Measurements from ENCODE around the gene TNFAIP8L1. TPM values are rescaled to one million over a fixed set of nuclear protein-coding genes. Genes with fewer than 3 reads are reported as not detected.
"Not testable (repeated sequence)": the region's sequence is repeated elsewhere in the genome, so short reads cannot be mapped to it uniquely, and the experiment has no call there.

The TNFAIP8L1 gene
- 1 to 10 TPM; 2.0 to 9.2 (median 5.3) TPM for polyA plus RNA-seq

DNA sequence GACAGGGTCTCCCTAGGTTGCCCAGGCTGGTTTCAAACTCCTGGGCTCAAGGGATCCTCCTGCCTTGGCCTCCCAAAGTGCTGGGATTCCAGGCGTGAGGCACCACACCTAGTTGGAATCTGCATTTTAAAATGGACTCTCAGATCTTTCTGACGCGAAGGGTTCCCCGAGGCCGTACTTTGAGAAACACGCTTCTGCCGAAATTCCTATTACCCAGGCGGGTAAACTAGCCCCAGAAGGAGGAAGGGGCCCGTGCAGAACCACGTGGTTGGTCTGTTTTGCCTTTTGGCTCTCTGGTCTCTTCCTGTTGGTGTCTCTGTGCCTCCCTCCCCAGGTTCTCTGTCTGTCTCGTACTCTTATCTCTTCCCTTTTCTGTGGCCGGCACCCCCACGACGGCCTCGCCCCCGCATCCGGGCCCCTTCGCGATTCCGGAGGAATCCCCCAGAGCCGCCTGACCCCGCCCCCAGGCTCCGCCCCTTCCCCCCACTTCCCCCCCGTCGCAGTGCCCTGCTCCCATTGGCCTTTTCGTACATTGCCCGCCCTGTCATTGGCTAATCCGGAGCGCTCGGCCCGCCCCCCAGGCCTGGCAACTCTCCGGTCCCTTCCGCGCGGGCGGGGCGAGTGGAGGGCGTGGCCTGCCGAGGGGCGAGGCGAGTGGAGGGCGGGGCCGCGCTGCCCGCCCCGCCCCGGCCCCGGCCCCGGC, at the start of gene TNFAIP8L1:
TSS of gene TNFAIP8L1 (plus strand) at position 689 of the 703 bp plus-strand sequence. CDS start 12,354 bp downstream, outside the sequence.
- 1 to 3% (median 2%) methylated on average over 41 to 49 of the region's 49 CpGs for WGBS, 3 donors
- no peak within 1 kb of the TSS for H3K27ac ChIP-seq (ENCODE audit: low read depth, low read length)

DNA sequence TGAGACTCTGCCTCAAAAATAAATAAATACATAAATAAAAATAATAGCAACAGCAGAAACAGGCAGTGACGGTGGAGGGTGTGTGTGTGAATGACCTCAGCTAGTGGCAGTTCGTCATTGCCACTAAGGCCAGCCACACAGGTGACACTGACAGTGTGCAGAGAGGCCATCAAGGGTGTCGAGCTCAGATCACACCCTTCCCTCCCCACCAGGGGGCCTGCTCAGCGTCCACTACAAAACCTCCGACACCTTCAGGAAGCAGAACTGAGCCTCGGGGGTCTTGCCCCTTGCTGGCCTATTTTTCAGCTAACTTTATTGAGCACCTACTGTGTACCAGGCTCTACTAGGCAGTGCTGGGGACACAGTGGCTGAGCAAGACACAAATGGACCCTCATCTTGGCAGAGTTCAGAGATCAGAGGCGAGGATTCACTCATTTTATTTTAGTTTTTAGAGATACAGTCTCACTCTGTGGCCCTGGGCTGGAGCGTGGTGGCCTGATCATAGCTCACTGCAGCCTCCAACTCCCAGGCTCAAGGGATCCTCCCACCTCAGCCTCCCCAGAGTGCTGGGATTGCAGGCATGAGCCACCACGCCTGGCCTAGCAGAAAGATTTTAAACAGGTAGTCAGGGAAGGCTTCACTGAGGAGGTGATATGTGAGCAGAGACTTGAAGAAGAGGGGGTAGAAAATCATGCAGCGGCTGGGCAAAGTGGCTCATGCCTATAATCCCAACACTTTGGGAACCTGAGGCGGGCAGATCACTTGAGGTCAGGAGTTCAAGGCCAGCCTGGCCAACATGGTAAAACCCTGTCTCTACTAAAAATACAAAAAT, 49.5 kb upstream of the TNFAIP8L1 start:
- 60 to 63% (median 61%) methylated on average over 11 of the region's 11 CpGs for WGBS, 3 donors
- H3K27ac ChIP-seq (ENCODE audit: low read depth, low read length) = no peak overlapping the region

DNA sequence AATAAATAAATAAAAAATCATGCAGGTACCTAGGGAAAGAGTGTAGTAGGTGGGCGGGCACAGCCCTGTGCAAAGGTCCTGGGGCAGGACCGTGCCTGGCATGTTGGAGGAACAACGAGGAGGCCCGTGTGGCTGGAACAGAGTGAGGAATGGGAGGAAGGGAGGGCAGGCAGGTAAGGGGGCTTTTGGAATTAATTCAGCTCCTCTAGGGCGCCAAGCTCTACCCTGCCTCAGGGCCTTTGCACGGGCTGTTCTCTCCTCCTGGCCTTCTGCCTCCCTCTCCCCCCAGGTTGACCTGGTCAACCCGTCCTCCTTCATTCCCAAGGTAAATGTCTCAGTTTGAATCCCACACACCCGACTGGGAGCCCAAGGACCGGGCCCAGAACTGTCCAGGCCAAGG, 48.8 kb upstream of the TNFAIP8L1 start:
- 75 to 92% (median 84%) methylated on average over 9 of the region's 9 CpGs for WGBS, 3 donors

GRCh38 chr19:4591320-4591719, 48.0 kb upstream of the TNFAIP8L1 start:
- 41 to 53% (median 48%) methylated on average over 6 of the region's 6 CpGs for WGBS, 3 donors
- no peak overlapping the region for H3K27ac ChIP-seq (ENCODE audit: low read depth, low read length)

More for the DNA sequence above, 48.8 kb upstream of the TNFAIP8L1 start:
- no peak overlapping the region for H3K27ac ChIP-seq (ENCODE audit: low read depth, low read length)

GRCh38 chr19:4592445-4592844, 46.9 kb upstream of the TNFAIP8L1 start:
- WGBS, 3 donors = 61 to 67% (median 63%) methylated on average over 5 of the region's 5 CpGs
- no peak overlapping the region for H3K27ac ChIP-seq (ENCODE audit: low read depth, low read length)

DNA sequence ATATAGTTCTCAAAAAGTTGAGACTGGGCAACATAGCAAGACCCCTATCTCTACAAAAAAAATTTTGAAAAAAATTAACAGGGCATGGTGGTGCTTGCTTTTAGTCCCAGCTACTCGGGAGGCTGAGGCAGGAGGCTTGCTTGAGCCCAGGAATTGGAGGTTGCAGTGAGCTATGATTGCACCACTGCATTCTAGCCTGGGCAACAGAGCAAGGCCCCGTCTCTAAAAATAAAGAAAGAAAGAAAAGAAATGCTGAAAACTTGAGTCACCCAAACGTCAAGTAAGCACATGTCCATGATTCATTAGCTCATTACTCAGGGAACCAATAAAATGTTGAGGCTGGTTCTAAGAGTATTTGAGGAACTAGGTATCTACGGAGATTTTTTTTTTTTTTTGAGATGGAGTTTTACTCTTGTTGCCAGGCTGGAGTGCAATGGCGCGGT, 45.9 kb upstream of the TNFAIP8L1 start:
- no peak overlapping the region for H3K27ac ChIP-seq (ENCODE audit: low read depth, low read length)
- 51 to 62% (median 56%) methylated on average over 6 of the region's 6 CpGs for WGBS, 3 donors

- WGBS, 3 donors = 61 to 67% (median 64%) methylated on average over 9 of the region's 9 CpGs
- H3K27ac ChIP-seq (ENCODE audit: low read depth, low read length) = no peak overlapping the region
These were observed 45.1 kb upstream of the TNFAIP8L1 start for GRCh38 chr19:4594201-4594600.

DNA sequence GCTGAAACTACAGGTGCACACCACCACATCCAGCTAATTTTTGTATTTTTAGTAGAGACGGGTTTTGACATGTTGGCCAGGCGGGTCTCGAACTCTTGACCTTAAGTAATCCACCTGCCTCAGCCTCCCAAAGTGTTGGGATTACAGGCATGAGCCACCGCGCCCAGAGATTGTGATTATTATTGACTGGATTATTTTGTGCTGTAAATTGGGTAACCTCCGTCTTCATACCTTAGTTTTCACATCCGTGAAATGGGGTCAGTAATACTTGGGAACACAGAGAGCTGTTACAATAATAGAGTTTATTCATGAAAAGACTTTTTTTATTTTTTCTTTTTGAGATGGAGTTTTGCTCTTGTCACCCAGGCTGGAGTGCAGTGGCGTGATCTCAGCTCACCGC, 44.2 kb upstream of the TNFAIP8L1 start:
- not testable (repeated sequence) for H3K27ac ChIP-seq (ENCODE audit: low read depth, low read length)
- WGBS, 3 donors = 91 to 95% (median 93%) methylated on average over 9 of the region's 9 CpGs

DNA sequence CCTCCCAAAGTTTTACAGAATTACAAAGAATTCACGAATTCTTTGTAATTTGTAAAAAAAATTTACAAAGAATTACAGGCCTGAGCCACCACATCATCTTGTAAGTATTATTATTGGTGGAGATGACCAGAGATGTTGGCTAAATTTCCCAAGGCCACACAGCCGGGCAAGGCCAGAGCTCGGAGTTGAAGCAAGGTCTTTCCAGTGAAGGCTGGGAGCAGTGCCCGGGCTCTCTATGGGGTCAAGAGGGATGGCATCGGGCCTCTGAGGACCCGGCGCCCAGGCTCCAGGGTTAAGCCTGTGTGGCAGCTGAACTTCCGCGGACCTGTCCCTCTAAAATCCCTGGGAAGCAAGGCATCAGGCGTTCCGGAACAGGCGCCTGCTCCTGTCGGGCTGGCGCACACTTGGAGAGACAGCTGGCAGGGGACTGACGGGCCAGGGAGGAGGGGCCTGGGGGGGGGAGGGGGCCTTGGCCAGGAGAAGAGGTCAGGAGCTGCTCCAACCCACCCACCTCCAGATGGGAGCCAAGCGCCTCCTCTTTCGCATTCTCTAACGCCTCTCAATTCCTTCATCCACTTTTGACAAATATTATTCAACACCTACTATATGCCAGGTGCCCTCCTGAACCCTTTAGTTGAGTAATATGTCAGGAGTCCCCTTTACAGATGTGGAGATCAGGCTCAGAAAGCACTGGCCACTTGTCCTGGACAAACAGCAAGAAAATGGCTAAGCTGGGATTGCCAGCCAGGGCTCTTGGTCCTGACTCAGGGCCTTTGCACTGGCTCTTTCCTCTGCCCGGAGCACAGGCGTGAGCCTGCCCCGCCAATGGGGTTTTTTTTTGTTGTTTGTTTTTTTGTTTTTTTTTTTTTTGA, 43.0 kb upstream of the TNFAIP8L1 start:
- H3K27ac ChIP-seq (ENCODE audit: low read depth, low read length) = no peak overlapping the region
- WGBS, 3 donors = 36 to 56% (median 54%) methylated on average over 18 to 21 of the region's 21 CpGs

DNA sequence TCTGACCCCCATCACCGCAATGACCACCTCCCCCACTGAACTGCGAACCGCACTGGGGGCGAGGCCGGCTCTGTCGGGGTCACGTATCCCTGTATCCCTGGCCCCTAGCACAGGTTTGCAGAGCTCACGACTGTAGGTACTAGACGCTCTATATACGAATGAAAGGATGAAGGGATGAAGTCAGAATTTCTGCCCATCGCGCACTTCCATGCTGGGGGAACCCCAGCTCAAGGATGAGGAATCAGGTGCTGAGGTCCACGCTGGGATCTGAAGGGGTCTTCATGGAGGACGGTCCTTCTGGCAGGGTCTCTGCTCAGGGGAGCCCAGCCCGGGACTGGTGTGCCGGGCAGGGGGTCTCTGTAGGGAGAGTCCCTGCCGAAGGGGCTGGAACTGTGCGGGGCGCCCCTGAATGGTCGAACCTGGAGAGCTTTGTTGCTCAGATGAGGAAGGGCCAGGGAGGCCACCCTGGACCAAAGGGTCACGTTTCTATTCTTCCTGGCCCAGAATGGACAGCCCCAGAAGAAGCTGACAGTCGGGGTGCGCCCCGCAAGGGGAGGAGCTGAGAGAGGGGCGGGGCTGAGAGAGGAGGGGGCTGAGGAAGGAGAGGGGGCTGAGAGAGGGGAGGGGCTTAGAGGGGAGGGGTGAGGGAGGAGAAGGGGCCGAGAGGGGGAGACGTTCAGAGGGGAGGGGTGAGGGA, 41.9 kb upstream of the TNFAIP8L1 start:
- 6 to 8% (median 7%) methylated on average over 26 to 27 of the region's 27 CpGs for WGBS, 3 donors
- no peak overlapping the region for H3K27ac ChIP-seq (ENCODE audit: low read depth, low read length)

- no peak overlapping the region for H3K27ac ChIP-seq (ENCODE audit: low read depth, low read length)
- whole genome bisulfite sequencing, 3 donors = 1% methylated on average over 17 to 31 of the region's 32 CpGs
These were observed 41.2 kb upstream of the TNFAIP8L1 start for GRCh38 chr19:4597975-4598671.

GRCh38 chr19:4598712-4599111, 40.6 kb upstream of the TNFAIP8L1 start:
- WGBS, 3 donors = 4 to 9% (median 6%) methylated on average over 14 to 17 of the region's 17 CpGs
- no peak overlapping the region for H3K27ac ChIP-seq (ENCODE audit: low read depth, low read length)

- no peak overlapping the region for H3K27ac ChIP-seq (ENCODE audit: low read depth, low read length)
- 85 to 91% (median 86%) methylated on average over 10 of the region's 10 CpGs for WGBS, 3 donors
These were observed 39.2 kb upstream of the TNFAIP8L1 start for GRCh38 chr19:4600082-4600481.

DNA sequence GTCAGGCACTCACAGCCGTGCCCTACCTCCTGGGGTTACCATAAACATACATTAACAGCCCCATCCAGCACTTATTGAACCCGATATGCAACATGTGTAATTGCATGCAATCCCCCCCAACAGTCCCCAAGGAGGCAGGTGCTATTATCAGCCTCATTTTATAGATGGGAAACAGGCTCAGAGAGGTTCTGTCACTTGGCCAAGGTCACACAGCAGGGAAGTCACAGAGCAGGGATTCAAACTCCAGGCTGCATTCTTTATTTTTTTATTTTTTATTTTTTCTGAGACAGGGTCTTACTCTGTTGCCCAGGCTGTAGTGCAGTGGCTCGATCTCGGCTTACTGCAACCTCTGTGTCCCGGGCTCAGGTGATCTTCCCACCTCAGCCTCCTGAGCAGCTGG, 38.4 kb upstream of the TNFAIP8L1 start:
- H3K27ac ChIP-seq (ENCODE audit: low read depth, low read length) = no peak overlapping the region
- WGBS, 3 donors = 66 to 86% (median 77%) methylated on average over 5 of the region's 5 CpGs

- H3K27ac ChIP-seq (ENCODE audit: low read depth, low read length) = no peak overlapping the region
- 84 to 93% (median 91%) methylated on average over 5 of the region's 5 CpGs for WGBS, 3 donors
These were observed 37.0 kb upstream of the TNFAIP8L1 start for GRCh38 chr19:4602173-4602788.

- WGBS, 3 donors = 94 to 100% (median 100%) methylated on average over 1 of the region's 1 CpG
- H3K27ac ChIP-seq (ENCODE audit: low read depth, low read length) = no peak overlapping the region
These were observed 36.4 kb upstream of the TNFAIP8L1 start for GRCh38 chr19:4602915-4603314.

DNA sequence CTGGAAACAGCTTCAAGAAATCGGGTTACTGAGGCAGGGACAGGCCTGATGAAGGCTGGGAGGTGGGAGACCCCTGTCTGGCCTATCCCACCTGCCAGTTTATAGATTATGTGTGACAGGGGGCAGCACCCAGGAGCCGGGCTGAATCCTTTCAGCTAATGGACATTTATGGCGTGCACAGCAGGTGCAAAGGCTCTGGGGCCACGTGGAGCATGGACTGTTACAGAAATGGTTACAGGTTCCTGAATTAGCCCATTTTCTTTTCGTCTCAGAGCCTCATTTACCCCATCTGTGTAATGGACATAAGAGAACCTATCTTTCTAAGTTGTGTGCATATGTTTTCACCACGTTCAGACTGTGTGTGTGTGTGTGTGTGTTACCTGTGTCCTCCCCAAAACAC, 34.4 kb upstream of the TNFAIP8L1 start:
- 75 to 84% (median 81%) methylated on average over 6 of the region's 6 CpGs for WGBS, 3 donors
- no peak overlapping the region for H3K27ac ChIP-seq (ENCODE audit: low read depth, low read length)
